ENCODE data around the gene TAL1. TPM values are rescaled to one million over a fixed set of nuclear protein-coding genes. Genes with fewer than 3 reads are reported as not detected.

TAL1 gene
- total and polyA plus RNA-seq, 2 donors from 2014 or later: 3.1 to 6.5 TPM

DNA sequence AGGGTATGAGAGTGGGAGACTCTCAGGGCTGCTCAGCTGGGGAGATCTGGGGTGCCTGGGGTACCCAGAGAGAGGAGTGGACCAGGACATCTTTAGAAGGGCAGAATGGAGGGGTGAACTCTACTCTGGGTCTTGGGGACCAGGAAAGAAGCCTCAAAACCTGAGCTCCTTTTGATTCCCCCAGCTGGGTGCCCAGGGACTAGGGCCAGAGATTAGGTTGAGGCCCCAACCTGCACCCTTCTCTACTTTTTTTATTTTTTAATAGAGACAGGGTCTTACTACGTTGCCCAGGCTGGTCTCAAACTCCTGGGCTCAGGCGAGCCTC lies 44.1 kb downstream of the TAL1 start:
- no peak for FAIRE-seq
- Histone ChIP-seq H3K27me3 (ENCODE audit: control insufficient read depth, insufficient read depth, low read length) (no peaks in the 10 kb centered on the region), H3K9me3 (ENCODE audit: control insufficient read depth in 2 of 3, insufficient read depth in 1 of 3, low read length in 3 of 3) (no peaks in the 10 kb centered on the region), H3K4me3 (ENCODE audit: low read length in 3 of 3) (peak overlapping the region in 2 of 3 donors; percentile 88 to 93), H3K36me3 (ENCODE audit: control insufficient read depth in 2 of 3, insufficient read depth in 3 of 3, low read length in 3 of 3) (peaks cover 0 to 22% (median 2%) of the 10 kb centered on the region in 3 donors), H3K9ac (ENCODE audit: low read length in 3 of 3) (peak overlapping the region in 2 of 3 donors; percentile 46 to 99), H3K27ac (ENCODE audit: low read depth in 2 of 2, low read length in 2 of 2) (peak overlapping the region; percentile 95 to 99), H3K4me1 (ENCODE audit: control insufficient read depth in 2 of 3, insufficient read depth in 2 of 3, low read depth in 1 of 3, low read length in 3 of 3) (peaks cover 0 to 31% (median 25%) of the 10 kb centered on the region in 3 donors)
- intact Hi-C loops (cut with DNase I): loop anchor here (10.0 kb wide), 2 partner anchors 67 to 537 kb away; no protein-coding TSS in a partner anchor
- TF ChIP-seq, protein P1, sequence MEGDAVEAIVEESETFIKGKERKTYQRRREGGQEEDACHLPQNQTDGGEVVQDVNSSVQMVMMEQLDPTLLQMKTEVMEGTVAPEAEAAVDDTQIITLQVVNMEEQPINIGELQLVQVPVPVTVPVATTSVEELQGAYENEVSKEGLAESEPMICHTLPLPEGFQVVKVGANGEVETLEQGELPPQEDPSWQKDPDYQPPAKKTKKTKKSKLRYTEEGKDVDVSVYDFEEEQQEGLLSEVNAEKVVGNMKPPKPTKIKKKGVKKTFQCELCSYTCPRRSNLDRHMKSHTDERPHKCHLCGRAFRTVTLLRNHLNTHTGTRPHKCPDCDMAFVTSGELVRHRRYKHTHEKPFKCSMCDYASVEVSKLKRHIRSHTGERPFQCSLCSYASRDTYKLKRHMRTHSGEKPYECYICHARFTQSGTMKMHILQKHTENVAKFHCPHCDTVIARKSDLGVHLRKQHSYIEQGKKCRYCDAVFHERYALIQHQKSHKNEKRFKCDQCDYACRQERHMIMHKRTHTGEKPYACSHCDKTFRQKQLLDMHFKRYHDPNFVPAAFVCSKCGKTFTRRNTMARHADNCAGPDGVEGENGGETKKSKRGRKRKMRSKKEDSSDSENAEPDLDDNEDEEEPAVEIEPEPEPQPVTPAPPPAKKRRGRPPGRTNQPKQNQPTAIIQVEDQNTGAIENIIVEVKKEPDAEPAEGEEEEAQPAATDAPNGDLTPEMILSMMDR (IDR thresholded peaks at IDR 0.05; ENCODE audit: borderline replicate concordance, extremely low read depth, insufficient read depth): no peak
- DNase-seq: no peak

DNA sequence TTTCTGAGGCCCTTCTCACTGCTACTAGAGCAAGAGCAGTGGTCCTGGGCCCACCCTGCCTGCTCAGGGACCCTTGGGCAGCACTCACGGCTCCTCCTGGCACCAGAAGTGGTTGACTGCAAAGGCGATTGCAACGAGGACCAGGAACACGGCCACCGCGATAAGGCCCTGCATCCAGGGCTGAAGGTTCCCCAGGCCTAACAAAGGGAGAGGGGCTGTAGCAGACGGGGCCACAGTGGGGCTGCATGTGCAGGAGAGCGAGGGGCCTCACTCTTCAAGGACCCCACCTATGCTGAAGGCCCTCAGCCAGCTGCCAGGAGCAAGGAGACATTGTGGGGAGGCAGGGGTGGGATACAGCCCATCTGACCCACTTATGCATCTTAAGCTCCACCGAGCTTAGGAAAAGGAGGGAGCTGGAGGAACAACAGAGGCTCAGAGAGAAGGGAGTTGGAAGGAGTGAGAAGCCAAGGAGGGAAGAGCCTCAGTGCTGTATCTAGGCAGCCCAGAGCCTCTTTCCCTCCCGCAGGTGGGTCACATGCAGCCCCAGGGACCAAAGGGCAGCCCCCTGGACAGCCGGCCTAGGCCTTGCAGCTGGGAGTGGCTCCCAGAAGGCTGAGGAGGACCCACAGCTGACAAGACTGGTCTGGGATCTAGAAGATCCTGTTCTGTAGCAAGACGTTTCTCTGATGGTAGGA lies 44.6 kb downstream of the TAL1 start:
- peaks cover 0 to 24% (median 2%) of the 10 kb centered on the region in 3 donors for H3K36me3 ChIP-seq (ENCODE audit: control insufficient read depth in 2 of 3, insufficient read depth in 3 of 3, low read length in 3 of 3)
- DNase-seq: peak in 1 of 5 donors; percentile 47
- peak overlapping the region in 2 of 3 donors; percentile 88 to 93 for H3K4me3 ChIP-seq (ENCODE audit: low read length in 3 of 3)
- no peak for FAIRE-seq
- TF ChIP-seq, protein P1 (IDR thresholded peaks at IDR 0.05; ENCODE audit: borderline replicate concordance, extremely low read depth, insufficient read depth): no peak
- no peaks in the 10 kb centered on the region for H3K27me3 ChIP-seq (ENCODE audit: control insufficient read depth, insufficient read depth, low read length)
- intact Hi-C loops (cut with DNase I): loop anchor here (10.0 kb wide), 2 partner anchors 67 to 537 kb away; no protein-coding TSS in a partner anchor
- peaks cover 0 to 26% (median 25%) of the 10 kb centered on the region in 3 donors for H3K4me1 ChIP-seq (ENCODE audit: control insufficient read depth in 2 of 3, insufficient read depth in 2 of 3, low read depth in 1 of 3, low read length in 3 of 3)
- peak overlapping the region; percentile 95 to 99 for H3K27ac ChIP-seq (ENCODE audit: low read depth in 2 of 2, low read length in 2 of 2)
- H3K9me3 ChIP-seq (ENCODE audit: control insufficient read depth in 2 of 3, insufficient read depth in 1 of 3, low read length in 3 of 3): no peaks in the 10 kb centered on the region
- peak overlapping the region in 2 of 3 donors; percentile 46 to 99 for H3K9ac ChIP-seq (ENCODE audit: low read length in 3 of 3)

DNA sequence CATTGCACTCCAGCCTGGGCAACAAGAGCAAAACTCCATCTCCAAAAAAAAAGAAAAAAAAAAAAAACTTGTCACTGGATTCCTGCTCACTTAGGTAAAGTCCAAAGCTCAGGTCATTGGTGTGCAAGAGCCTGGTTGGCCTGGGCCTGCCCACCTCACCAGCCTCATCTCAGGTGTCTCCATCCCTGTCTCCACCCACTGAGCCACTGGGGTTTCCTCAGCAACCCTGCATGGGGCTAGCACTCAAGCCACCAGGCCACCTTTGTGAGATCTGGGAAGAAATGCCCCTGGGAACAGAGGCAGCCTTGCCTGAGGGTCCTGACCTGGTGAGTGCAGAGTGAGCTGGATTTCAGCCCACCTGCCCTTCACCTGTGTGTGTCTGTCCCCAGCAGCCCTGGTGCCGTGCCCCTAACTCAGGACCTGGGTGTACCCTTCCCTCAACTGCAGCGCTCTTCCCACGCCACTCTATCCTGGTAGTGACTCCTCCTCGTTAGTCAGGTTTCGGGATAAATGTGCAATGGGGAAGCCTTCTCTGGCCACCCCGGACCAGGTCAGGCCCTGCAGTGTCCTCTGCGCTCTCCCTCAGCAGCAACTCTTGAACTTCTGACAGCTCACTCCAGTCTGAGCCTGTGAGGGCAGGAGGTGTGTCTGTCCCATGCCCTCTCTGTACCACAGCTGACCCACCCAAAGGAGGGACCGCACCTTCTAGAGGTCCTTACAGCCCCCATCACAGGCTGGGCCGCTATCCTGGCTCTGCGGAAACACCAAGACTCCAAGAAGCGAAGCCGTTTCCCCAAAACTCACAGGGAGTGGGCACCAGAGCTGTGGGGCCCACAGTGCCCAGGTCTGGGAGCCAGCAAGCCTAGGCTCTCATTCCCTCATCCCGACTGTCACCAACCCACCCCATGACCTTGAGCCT lies 45.5 kb downstream of the TAL1 start:
- Histone ChIP-seq H3K36me3 (ENCODE audit: control insufficient read depth in 2 of 3, insufficient read depth in 3 of 3, low read length in 3 of 3) (peaks cover 0 to 24% (median 2%) of the 10 kb centered on the region in 3 donors), H3K4me1 (ENCODE audit: control insufficient read depth in 2 of 3, insufficient read depth in 2 of 3, low read depth in 1 of 3, low read length in 3 of 3) (peaks cover 0 to 27% (median 19%) of the 10 kb centered on the region in 3 donors), H3K9ac (ENCODE audit: low read length in 3 of 3) (peak overlapping the region in 2 of 3 donors; percentile 46 to 99), H3K9me3 (ENCODE audit: control insufficient read depth in 2 of 3, insufficient read depth in 1 of 3, low read length in 3 of 3) (no peaks in the 10 kb centered on the region), H3K27ac (ENCODE audit: low read depth in 2 of 2, low read length in 2 of 2) (peak overlapping the region; percentile 95 to 99), H3K4me3 (ENCODE audit: low read length in 3 of 3) (peak overlapping the region in 2 of 3 donors; percentile 88 to 93), H3K27me3 (ENCODE audit: control insufficient read depth, insufficient read depth, low read length) (no peaks in the 10 kb centered on the region)
- intact Hi-C loops (cut with DNase I): loop anchor here (10.0 kb wide), 2 partner anchors 68 to 538 kb away; no protein-coding TSS in a partner anchor
- no peak for DNase-seq
- FAIRE-seq: no peak
- TF ChIP-seq, protein P1 (IDR thresholded peaks at IDR 0.05; ENCODE audit: borderline replicate concordance, extremely low read depth, insufficient read depth): no peak

Measured in kidney (tissue), 14 donors.